H9 (cell line): Measurements from ENCODE around the gene BICDL1. TPM values are rescaled to one million over a fixed set of nuclear protein-coding genes. Genes with fewer than 3 reads are reported as not detected.

ENCODE experiments used
- DNase-seq: peaks from one replicate; pipeline ENCODE4 v3.0.0-alpha.2; 2017
- H2AFZ ChIP-seq: one replicate; pipeline ENCODE4 v1.6.1; 2013; ENCODE audit warnings: mild to moderate bottlenecking, low read length, control low read depth, moderate library complexity
- H2AK5ac ChIP-seq: 2 replicates; pipeline ENCODE4 v1.6.1; 2013; ENCODE audit warnings: low read length, control low read depth, mixed read lengths; ENCODE audit not compliant: insufficient read length
- H2BK120ac ChIP-seq: one replicate; pipeline ENCODE4 v1.6.1; 2013; ENCODE audit warnings: low read depth, mild to moderate bottlenecking, low read length, control low read depth, inconsistent platforms; ENCODE audit not compliant: poor library complexity, severe bottlenecking
- H2BK12ac ChIP-seq: 2 replicates; pipeline ENCODE4 v1.6.1; 2013; ENCODE audit warnings: low read length, control low read depth, mixed read lengths, low read depth; ENCODE audit not compliant: insufficient read length
- H2BK15ac ChIP-seq: 2 replicates; pipeline ENCODE4 v1.6.1; 2013; ENCODE audit warnings: low read depth, low read length, control low read depth
- H2BK20ac ChIP-seq: one replicate; pipeline ENCODE4 v1.6.1; 2013; ENCODE audit warnings: low read depth, mild to moderate bottlenecking, low read length, control low read depth, inconsistent platforms; ENCODE audit not compliant: poor library complexity, severe bottlenecking
- H2BK5ac ChIP-seq: 2 replicates; pipeline ENCODE4 v1.6.1; 2013; ENCODE audit warnings: low read length, control low read depth, mixed read lengths; ENCODE audit not compliant: insufficient read length
- H3K14ac ChIP-seq: 2 replicates; pipeline ENCODE4 v1.6.1; 2013; ENCODE audit warnings: low read length, control low read depth; ENCODE audit not compliant: insufficient read depth
- H3K18ac ChIP-seq: 2 replicates; pipeline ENCODE4 v1.6.1; 2013; ENCODE audit warnings: low read depth, mild to moderate bottlenecking, mixed read lengths, low read length, control low read depth; ENCODE audit not compliant: insufficient read length
- H3K23ac ChIP-seq: 2 replicates; pipeline ENCODE4 v1.6.1; 2013; ENCODE audit warnings: low read length, control low read depth, mixed read lengths, low read depth; ENCODE audit not compliant: insufficient read length
- H3K23me2 ChIP-seq: 2 replicates; pipeline ENCODE4 v1.6.1; 2013; ENCODE audit warnings: low read depth, mild to moderate bottlenecking, mixed read lengths, low read length, control low read depth; ENCODE audit not compliant: insufficient read length, poor library complexity, severe bottlenecking
- H3K27ac ChIP-seq: 2 replicates; pipeline ENCODE4 v1.5.1; 2013; ENCODE audit warnings: low read length, control low read depth, mixed read lengths, low read depth; ENCODE audit not compliant: insufficient read length
- H3K27me3 ChIP-seq: 2 replicates; pipeline ENCODE4 v1.6.1; 2013; ENCODE audit warnings: low read length, control low read depth, inconsistent platforms; ENCODE audit not compliant: insufficient read depth
- H3K4ac ChIP-seq: 2 replicates; pipeline ENCODE4 v1.6.1; 2013; ENCODE audit warnings: low read depth, mild to moderate bottlenecking, control low read depth, inconsistent platforms, low read length, moderate library complexity
- H3K4me1 ChIP-seq: 2 replicates; pipeline ENCODE4 v1.6.1; 2013; ENCODE audit warnings: low read length, control low read depth, inconsistent platforms; ENCODE audit not compliant: insufficient read depth
- H3K4me2 ChIP-seq: 2 replicates; pipeline ENCODE4 v1.6.1; 2013; ENCODE audit warnings: low read length, control low read depth, mixed read lengths; ENCODE audit not compliant: insufficient read length, insufficient read depth
- H3K56ac ChIP-seq: 2 replicates; pipeline ENCODE4 v1.6.1; 2013; ENCODE audit warnings: low read depth, mild to moderate bottlenecking, mixed read lengths, low read length, control low read depth; ENCODE audit not compliant: insufficient read length
- H3K79me1 ChIP-seq: 2 replicates; pipeline ENCODE4 v1.6.1; 2013; ENCODE audit warnings: low read depth, mild to moderate bottlenecking, moderate library complexity, low read length, control low read depth, inconsistent platforms; ENCODE audit not compliant: insufficient read depth, poor library complexity, severe bottlenecking
- H3K79me2 ChIP-seq: 2 replicates; pipeline ENCODE4 v1.6.1; 2013; ENCODE audit warnings: low read length, control low read depth, inconsistent platforms; ENCODE audit not compliant: insufficient read depth
- H3K9ac ChIP-seq: 2 replicates; pipeline ENCODE4 v1.6.1; 2013; ENCODE audit warnings: low read length, control low read depth, mixed read lengths; ENCODE audit not compliant: insufficient read length; ENCODE audit errors: extremely low read depth
- H3K9me3 ChIP-seq: one replicate; pipeline ENCODE4 v1.6.1; 2013; ENCODE audit warnings: low read depth, low read length, inconsistent platforms; ENCODE audit not compliant: control insufficient read depth
- H3T11ph ChIP-seq: one replicate; pipeline ENCODE4 v1.6.1; 2013; ENCODE audit warnings: mild to moderate bottlenecking, low read length, control low read depth, inconsistent platforms
- H4K20me1 ChIP-seq: one replicate; pipeline ENCODE4 v1.6.1; 2013; ENCODE audit not compliant: control insufficient read depth, insufficient read length, insufficient read depth
- H4K5ac ChIP-seq: 2 replicates; pipeline ENCODE4 v1.6.1; 2013; ENCODE audit warnings: low read depth, mild to moderate bottlenecking, mixed read lengths, low read length, control low read depth; ENCODE audit not compliant: insufficient read length
- H4K8ac ChIP-seq: replicated peaks from 2 replicates; pipeline ENCODE4 v1.6.1; 2013; ENCODE audit warnings: low read length, control low read depth, mixed read lengths, low read depth; ENCODE audit not compliant: insufficient read length
- H4K91ac ChIP-seq: 2 replicates; pipeline ENCODE4 v1.6.1; 2013; ENCODE audit warnings: low read depth, mild to moderate bottlenecking, moderate library complexity, mixed read lengths, low read length, control low read depth; ENCODE audit not compliant: insufficient read length
- H3K27ac Mint-ChIP-seq, 3 experiments: 2 replicates in 2 of 3; 3 replicates in 1 of 3; pipeline ENCODE4 v1.8.0; 2020 to 2021; ENCODE audit warnings: mixed read lengths in 3 of 3, mild to moderate bottlenecking in 1 of 3, moderate library complexity in 1 of 3
- H3K27me3 Mint-ChIP-seq: 2 replicates; pipeline ENCODE4 v1.8.0; 2021; ENCODE audit warnings: low read depth, mild to moderate bottlenecking, moderate library complexity, mixed read lengths
- H3K36me3 Mint-ChIP-seq, 3 experiments: 2 replicates in 2 of 3; 3 replicates in 1 of 3; pipeline ENCODE4 v1.8.0; 2020 to 2021; ENCODE audit warnings: low read depth in 3 of 3, mixed read lengths in 3 of 3; ENCODE audit not compliant: insufficient read depth in 1 of 3
- H3K4me1 Mint-ChIP-seq, 2 experiments: 2 replicates each; pipeline ENCODE4 v1.8.0; 2020; ENCODE audit warnings: mixed read lengths in 2 of 2
- H3K4me3 Mint-ChIP-seq, 2 experiments: 2 replicates in 1 of 2; 3 replicates in 1 of 2; pipeline ENCODE4 v1.8.0; 2020 to 2021; ENCODE audit warnings: mild to moderate bottlenecking in 2 of 2, mixed read lengths in 2 of 2, moderate library complexity in 1 of 2
- H3K9me3 Mint-ChIP-seq, 2 experiments: 2 replicates in 1 of 2; 3 replicates in 1 of 2; pipeline ENCODE4 v1.8.0; 2020; ENCODE audit warnings: mild to moderate bottlenecking in 2 of 2, mixed read lengths in 2 of 2, moderate library complexity in 1 of 2
- CTCF ChIP-seq: fragments of 200-600 bp; sonication (generic); conservative IDR thresholded peaks from 3 replicates; pipeline ENCODE4 v1.8.0; 2021; ENCODE audit warnings: antibody characterized with exemption, mild to moderate bottlenecking
- WGBS: extraction: QIAGEN DNeasy Blood & Tissue Kit; methylation state at CpG from one replicate; pipeline ENCODE4 v1.1.7; 2013; ENCODE audit warnings: missing lambda C conversion rate, low lambda C conversion rate, mixed read lengths; ENCODE audit not compliant: insufficient read length; ENCODE audit errors: extremely low coverage; 5-methylcytosine and 5-hydroxymethylcytosine counted together
- total RNA-seq: library from RNA; stranded (reverse); gene quantifications from 2 replicates; pipeline ENCODE4 v1.2.1, GENCODE V29; 2021

The BICDL1 gene
- total RNA-seq, 1 experiment from 2014 or later, result 13.8 TPM

GRCh38 chr12:120086801-120087621, 98.0 kb downstream of the BICDL1 start:
- Histone ChIP-seq H3K4ac (no peak overlapping the region), H2AK5ac (no peak overlapping the region), H3K4me2 (peak overlapping the region; percentile 51), H3K14ac (peak overlapping the region; percentile 68; the same call in 1 of the 2 replicates), H3K79me2 (no peaks in the 10 kb centered on the region), H3K23me2 (no peaks in the 10 kb centered on the region), H4K20me1 (no peaks in the 10 kb centered on the region), H3K23ac (no peak overlapping the region), H2BK120ac (no peak overlapping the region), H3K27ac (peak overlapping the region; percentile 50), H2BK12ac (no peak overlapping the region), H4K5ac (no peak overlapping the region), H3K27me3 (no peaks in the 10 kb centered on the region), H2AFZ (no peak overlapping the region), H4K91ac (no peak overlapping the region), H4K8ac (no peak overlapping the region), H3T11ph (no peak overlapping the region), H3K9ac (peak overlapping the region; percentile 18), H2BK20ac (no peak overlapping the region), H3K79me1 (no peaks in the 10 kb centered on the region), H3K9me3 (no peaks in the 10 kb centered on the region), H2BK5ac (no peak overlapping the region), H2BK15ac (no peak overlapping the region), H3K56ac (no peak overlapping the region), H3K4me1 (peaks cover 5% of the 10 kb centered on the region; the same call in 1 of the 2 replicates), H3K18ac (peak overlapping the region; percentile 38)
- no peaks in the 10 kb centered on the region; a peak in 1 of 5 replicates for H3K9me3 Mint-ChIP-seq
- peak overlapping the region; percentile 91 to 97 (median 97) for H3K27ac Mint-ChIP-seq
- DNase-seq, result peak; percentile 100
- H3K4me3 Mint-ChIP-seq, result peak overlapping the region; percentile 59 to 78
- peaks cover 14 to 23% (median 16%) of the 10 kb centered on the region in 3 experiments; a peak in 5 of 7 replicates for H3K36me3 Mint-ChIP-seq
- no CpG with 5 or more reads among the region's 55 CpGs for WGBS
- peaks cover 42 to 45% of the 10 kb centered on the region in 2 experiments for H3K4me1 Mint-ChIP-seq
- peak; percentile 95 for TF ChIP-seq CTCF
- no peaks in the 10 kb centered on the region for H3K27me3 Mint-ChIP-seq
